Astrocyte of the hippocampus (primary cell): ENCODE results near the gene PCYOX1L.

Source experiments
- DNase-seq: peaks from one replicate; pipeline ENCODE4 v3.0.0; 2011; ENCODE audit warnings: low read depth, low spot score

The PCYOX1L gene

GRCh38 chr5:149357370-149358293, at the start of gene PCYOX1L:
Gene PCYOX1L, plus strand, starts transcription at chr5:149358046. Its CDS starts 23 bp downstream, at chr5:149358069.
- DNase-seq, result peak; percentile 98

- no peak for DNase-seq
Observed at GRCh38 chr5:149309354-149309753, 48.5 kb upstream of the PCYOX1L start.

- no peak for DNase-seq
Observed at GRCh38 chr5:149310488-149310887, 47.4 kb upstream of the PCYOX1L start.

- peak; percentile 65 for DNase-seq
Observed at GRCh38 chr5:149310947-149311658, 46.7 kb upstream of the PCYOX1L start.

- no peak for DNase-seq
Observed at GRCh38 chr5:149313151-149313841, 44.5 kb upstream of the PCYOX1L start.

GRCh38 chr5:149314571-149315111, 43.2 kb upstream of the PCYOX1L start:
- no peak for DNase-seq

- DNase-seq, result no peak
Observed at GRCh38 chr5:149315753-149316152, 42.1 kb upstream of the PCYOX1L start.

- DNase-seq, result peak; percentile 69
Observed at GRCh38 chr5:149317281-149318048, 40.4 kb upstream of the PCYOX1L start.

- DNase-seq, result no peak
Observed at GRCh38 chr5:149319174-149319573, 38.7 kb upstream of the PCYOX1L start.

- DNase-seq, result peak; percentile 96
Observed at GRCh38 chr5:149320791-149321330, 37.0 kb upstream of the PCYOX1L start.

GRCh38 chr5:149322518-149322917, 35.3 kb upstream of the PCYOX1L start:
- no peak for DNase-seq

- no peak for DNase-seq
Observed at GRCh38 chr5:149323210-149323609, 34.6 kb upstream of the PCYOX1L start.

- no peak for DNase-seq
Observed at GRCh38 chr5:149323621-149324205, 34.1 kb upstream of the PCYOX1L start.

- no peak for DNase-seq
Observed at GRCh38 chr5:149324641-149325040, 33.2 kb upstream of the PCYOX1L start.

GRCh38 chr5:149325166-149325735, 32.6 kb upstream of the PCYOX1L start:
- DNase-seq, result peak; percentile 36

GRCh38 chr5:149325894-149326293, 32.0 kb upstream of the PCYOX1L start:
- peak; percentile 59 for DNase-seq

- DNase-seq, result no peak
Observed at GRCh38 chr5:149326611-149327010, 31.2 kb upstream of the PCYOX1L start.

- DNase-seq, result no peak
Observed at GRCh38 chr5:149328177-149328576, 29.7 kb upstream of the PCYOX1L start.

- DNase-seq, result no peak
Observed at GRCh38 chr5:149333711-149334443, 24.0 kb upstream of the PCYOX1L start.
